ENCODE data around the gene SEMA3A. TPM values are rescaled to one million over a fixed set of nuclear protein-coding genes. Genes with fewer than 3 reads are reported as not detected.

Gene SEMA3A
- total RNA-seq, 1 experiment from 2014 or later: 43.3 TPM

DNA sequence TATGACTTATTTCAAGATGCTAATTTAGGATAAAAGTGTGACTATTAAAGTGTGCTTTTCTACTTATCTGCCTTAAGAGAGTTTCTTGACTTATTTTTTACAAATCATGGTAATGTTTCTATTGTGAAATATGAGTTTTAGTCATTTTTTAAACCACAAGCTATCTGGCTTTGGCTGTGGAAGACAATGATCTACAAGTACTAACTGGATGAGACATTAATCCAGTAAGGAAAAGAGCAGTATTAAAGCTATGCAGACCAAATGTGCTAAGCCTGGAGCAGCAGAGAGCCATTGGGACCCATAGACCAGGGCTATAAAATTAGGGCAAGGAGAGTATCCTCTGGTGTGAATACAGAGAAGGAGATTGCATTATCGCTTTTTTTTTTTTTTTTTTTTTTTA, 92.4 kb downstream of the SEMA3A start:
- no peaks in the 10 kb centered on the region for H3K27me3 ChIP-seq (ENCODE audit: control insufficient read depth, insufficient read depth, low read length)
- no peak for DNase-seq (ENCODE audit: low read depth, low spot score)
- in situ Hi-C loops (cut with HindIII; ENCODE audit: low pct_unique_long_range_greater_than_20kb, low sequenced_read_pairs) (no loop called here), intact Hi-C loops (cut with micrococcal nuclease; ENCODE audit: unreplicated experiment) (no loop called here)
- no peak for ATAC-seq
- TF ChIP-seq SIN3A (IDR thresholded peaks at IDR 0.05; ENCODE audit: borderline replicate concordance, insufficient read depth, low read depth, low read length): no peak
- TF ChIP-seq CTCF (IDR thresholded peaks at IDR 0.05): no peak
- no peak for TF ChIP-seq TCF7L2 (IDR thresholded peaks at IDR 0.05; ENCODE audit: low read depth, low read length)
- TF ChIP-seq POLR2AphosphoS5 (IDR thresholded peaks at IDR 0.05; ENCODE audit: low read depth, low read length): no peak
- TF ChIP-seq, protein P1, sequence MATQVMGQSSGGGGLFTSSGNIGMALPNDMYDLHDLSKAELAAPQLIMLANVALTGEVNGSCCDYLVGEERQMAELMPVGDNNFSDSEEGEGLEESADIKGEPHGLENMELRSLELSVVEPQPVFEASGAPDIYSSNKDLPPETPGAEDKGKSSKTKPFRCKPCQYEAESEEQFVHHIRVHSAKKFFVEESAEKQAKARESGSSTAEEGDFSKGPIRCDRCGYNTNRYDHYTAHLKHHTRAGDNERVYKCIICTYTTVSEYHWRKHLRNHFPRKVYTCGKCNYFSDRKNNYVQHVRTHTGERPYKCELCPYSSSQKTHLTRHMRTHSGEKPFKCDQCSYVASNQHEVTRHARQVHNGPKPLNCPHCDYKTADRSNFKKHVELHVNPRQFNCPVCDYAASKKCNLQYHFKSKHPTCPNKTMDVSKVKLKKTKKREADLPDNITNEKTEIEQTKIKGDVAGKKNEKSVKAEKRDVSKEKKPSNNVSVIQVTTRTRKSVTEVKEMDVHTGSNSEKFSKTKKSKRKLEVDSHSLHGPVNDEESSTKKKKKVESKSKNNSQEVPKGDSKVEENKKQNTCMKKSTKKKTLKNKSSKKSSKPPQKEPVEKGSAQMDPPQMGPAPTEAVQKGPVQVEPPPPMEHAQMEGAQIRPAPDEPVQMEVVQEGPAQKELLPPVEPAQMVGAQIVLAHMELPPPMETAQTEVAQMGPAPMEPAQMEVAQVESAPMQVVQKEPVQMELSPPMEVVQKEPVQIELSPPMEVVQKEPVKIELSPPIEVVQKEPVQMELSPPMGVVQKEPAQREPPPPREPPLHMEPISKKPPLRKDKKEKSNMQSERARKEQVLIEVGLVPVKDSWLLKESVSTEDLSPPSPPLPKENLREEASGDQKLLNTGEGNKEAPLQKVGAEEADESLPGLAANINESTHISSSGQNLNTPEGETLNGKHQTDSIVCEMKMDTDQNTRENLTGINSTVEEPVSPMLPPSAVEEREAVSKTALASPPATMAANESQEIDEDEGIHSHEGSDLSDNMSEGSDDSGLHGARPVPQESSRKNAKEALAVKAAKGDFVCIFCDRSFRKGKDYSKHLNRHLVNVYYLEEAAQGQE (IDR thresholded peaks at IDR 0.05; ENCODE audit: insufficient read depth in 1 of 2, low read depth in 2 of 2, low read length in 1 of 2): no peak
- H3K9me3 ChIP-seq (ENCODE audit: control insufficient read depth, insufficient read depth, low read depth, low read length): no peaks in the 10 kb centered on the region
- H3K4me3 ChIP-seq (ENCODE audit: low read depth in 2 of 2, low read length in 2 of 2): no peak overlapping the region
- H3K36me3 ChIP-seq (ENCODE audit: control insufficient read depth, insufficient read depth, low read length): no peaks in the 10 kb centered on the region; the same call in 1 of the 2 replicates
- H3K27ac ChIP-seq (ENCODE audit: low read length): no peak overlapping the region
- CTCF ChIA-PET: no interaction called here
- H3K4me1 ChIP-seq (ENCODE audit: control insufficient read depth, insufficient read depth, low read length): peaks cover 6% of the 10 kb centered on the region; the same call in 1 of the 2 replicates
- POLR2A ChIA-PET: no interaction called here
- no TSS peak for BruUV-seq (replicated peaks)

- H3K9me3 ChIP-seq (ENCODE audit: control insufficient read depth, insufficient read depth, low read depth, low read length): no peaks in the 10 kb centered on the region
- no peaks in the 10 kb centered on the region for H3K4me1 ChIP-seq (ENCODE audit: control insufficient read depth, insufficient read depth, low read length)
- H3K27ac ChIP-seq (ENCODE audit: low read length): no peak overlapping the region
- POLR2A ChIA-PET: no interaction called here
- TF ChIP-seq POLR2AphosphoS5 (IDR thresholded peaks at IDR 0.05; ENCODE audit: low read depth, low read length) (no peak), TCF7L2 (IDR thresholded peaks at IDR 0.05; ENCODE audit: low read depth, low read length) (no peak), SIN3A (IDR thresholded peaks at IDR 0.05; ENCODE audit: borderline replicate concordance, insufficient read depth, low read depth, low read length) (no peak), CTCF (IDR thresholded peaks at IDR 0.05) (no peak; the same call in 1 of the 2 replicates)
- TF ChIP-seq, protein P1 (IDR thresholded peaks at IDR 0.05; ENCODE audit: insufficient read depth in 1 of 2, low read depth in 2 of 2, low read length in 1 of 2): no peak
- H3K36me3 ChIP-seq (ENCODE audit: control insufficient read depth, insufficient read depth, low read length): no peaks in the 10 kb centered on the region; the same call in 1 of the 2 replicates
- BruUV-seq (replicated peaks): no TSS peak
- peak; percentile 62; the same call in 1 of the 2 replicates for ATAC-seq
- H3K27me3 ChIP-seq (ENCODE audit: control insufficient read depth, insufficient read depth, low read length): no peaks in the 10 kb centered on the region
- CTCF ChIA-PET: no interaction called here
- in situ Hi-C loops (cut with HindIII; ENCODE audit: low pct_unique_long_range_greater_than_20kb, low sequenced_read_pairs) (no loop called here), intact Hi-C loops (cut with micrococcal nuclease; ENCODE audit: unreplicated experiment) (no loop called here)
- no peak for DNase-seq (ENCODE audit: low read depth, low spot score)
- no peak overlapping the region for H3K4me3 ChIP-seq (ENCODE audit: low read depth in 2 of 2, low read length in 2 of 2)
These were observed 93.7 kb downstream of the SEMA3A start for GRCh38 chr7:84100866-84101265.

Data from Panc1 (cell line).